HuH-7.5 (cell line): Measurements from ENCODE around the gene MYO1B.
A peak's percentile ranks its signal among the peaks of the same experiment; 100 is the strongest.

Source experiments
- DNase-seq: peaks from one replicate; pipeline ENCODE4 v3.0.0; 2011; ENCODE audit warnings: low spot score

Gene MYO1B

DNA sequence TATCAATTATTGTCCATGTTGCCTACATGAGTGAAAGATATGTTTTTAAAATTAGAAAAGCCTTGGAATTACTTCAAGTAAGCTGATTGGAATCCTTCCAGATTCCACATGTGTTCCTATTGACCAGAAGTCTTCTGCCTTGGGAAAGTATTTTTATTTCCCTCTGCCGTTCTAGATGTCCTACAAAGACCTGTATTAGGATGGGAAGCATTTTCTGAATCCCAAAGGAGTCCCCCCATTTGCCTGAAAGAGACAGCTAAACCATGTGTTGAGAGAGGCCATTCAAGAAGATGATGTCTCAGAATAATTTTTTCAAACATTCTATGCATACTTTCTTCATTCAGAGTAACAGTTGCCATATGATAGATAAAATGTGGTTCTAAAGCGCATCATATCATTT is 19.0 kb upstream of the MYO1B start:
- DNase-seq, result no peak

DNA sequence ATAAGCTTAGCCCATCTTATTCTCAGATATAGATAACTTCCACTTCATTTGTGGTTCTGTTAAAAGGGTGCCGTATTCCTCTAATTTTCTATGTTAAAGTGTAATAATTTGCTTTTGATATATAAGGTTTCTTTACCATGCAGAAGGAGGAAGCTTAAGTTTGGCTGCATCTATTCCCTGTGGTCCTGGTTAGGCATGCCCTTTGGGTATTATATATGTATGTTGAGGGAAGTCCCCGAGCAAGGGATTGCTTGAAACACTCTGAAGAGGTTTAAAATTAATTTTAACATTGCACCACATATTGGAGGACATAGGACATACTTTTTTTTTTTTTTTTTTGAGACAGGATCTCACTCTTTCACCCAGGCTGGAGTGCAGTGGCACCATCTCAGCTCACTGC is 16.9 kb upstream of the MYO1B start:
- DNase-seq, result no peak

DNA sequence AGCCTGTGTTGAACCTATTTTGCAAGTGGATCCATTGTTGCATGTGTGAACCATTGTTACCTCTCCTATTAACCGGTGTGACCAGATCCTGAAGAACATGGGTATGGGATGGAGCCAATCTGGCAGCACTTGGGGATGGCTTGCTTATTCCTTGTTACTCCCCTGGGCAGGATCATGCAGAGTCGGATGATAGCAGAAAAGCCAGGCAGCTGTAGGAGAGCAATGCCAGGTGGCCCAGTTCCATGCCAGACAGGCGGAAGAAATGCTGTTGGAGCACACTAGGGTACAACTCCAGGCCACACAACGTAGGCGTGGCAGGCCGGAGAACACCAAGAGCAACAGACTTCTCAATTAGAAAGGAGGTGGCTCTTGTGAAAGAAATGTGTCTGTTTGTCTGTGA is 16.3 kb upstream of the MYO1B start:
- no peak for DNase-seq

DNA sequence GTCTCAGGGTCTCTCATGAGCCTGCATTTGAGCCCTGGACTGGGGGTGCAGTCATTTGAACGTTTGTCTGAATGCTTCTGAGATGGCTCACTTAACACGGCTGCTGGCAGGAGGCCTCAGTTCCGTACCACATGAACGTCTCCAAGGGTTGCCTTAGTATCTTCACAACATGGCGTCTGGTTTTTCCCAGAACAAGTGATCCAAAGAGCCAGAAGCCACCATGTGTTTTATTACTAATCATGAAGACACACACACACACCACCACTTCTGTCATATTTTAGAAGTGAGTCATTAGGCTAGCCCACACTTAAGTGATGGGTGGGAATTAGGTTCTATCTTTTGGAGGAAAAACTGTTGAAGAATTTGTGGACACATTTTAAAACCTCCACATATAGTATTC is 15.0 kb upstream of the MYO1B start:
- no peak for DNase-seq

DNA sequence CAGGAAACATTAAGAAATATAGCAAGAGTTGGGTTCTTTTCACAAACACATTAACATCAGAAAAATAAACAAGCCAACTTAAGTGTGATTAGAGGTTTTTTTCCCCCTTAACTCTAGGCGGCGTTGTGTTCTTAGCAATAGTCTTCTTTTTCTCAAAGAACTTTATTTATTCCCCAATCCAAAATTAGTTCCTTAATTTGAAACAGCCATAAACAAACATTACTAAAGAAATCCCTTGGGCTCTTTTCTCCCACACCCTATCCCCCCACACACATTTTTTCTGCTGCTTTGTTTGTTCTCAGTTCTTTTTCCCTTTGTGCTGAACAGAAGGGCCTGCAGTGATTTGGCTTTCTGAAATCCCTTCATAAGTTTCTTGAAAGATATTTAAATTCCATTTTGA is 13.2 kb upstream of the MYO1B start:
- no peak for DNase-seq

DNA sequence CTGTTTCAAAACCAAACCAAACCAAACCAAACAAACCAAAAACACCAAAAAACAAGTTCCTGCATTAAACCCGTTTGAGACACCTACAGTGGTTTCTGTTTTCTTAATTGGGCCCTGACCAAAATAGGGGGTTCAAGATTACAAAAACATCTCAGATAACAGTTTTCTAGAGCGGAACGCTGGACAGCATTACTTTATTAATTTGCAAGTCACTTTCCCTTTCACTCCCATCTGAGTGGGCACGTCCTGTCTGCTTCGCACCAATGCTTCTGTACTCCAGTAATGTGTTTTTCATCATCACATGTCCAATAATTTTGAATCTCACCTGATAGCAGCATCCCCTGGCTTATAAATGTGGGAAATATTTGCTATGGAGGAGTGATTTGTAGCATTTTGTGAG is 11.7 kb upstream of the MYO1B start:
- DNase-seq, result no peak

DNA sequence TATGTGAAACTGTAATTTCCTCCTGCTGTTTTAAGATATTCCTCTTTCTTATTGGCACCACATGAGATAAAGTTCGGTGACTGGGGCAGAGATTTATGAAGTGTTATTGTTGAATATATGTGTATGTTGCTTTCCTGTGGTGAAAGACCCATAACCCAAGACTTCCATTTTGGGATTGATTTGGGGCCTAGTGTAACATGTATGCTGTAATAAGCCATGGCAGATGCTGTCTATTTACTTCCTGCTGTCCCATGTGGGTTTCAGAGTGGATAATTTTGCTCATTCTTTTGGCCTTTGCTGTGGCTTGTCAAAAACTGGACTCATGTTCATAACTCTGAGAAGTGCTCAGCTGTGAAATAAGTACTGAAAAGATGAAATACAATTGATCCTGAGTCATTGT is 10.8 kb upstream of the MYO1B start:
- DNase-seq, result no peak

DNA sequence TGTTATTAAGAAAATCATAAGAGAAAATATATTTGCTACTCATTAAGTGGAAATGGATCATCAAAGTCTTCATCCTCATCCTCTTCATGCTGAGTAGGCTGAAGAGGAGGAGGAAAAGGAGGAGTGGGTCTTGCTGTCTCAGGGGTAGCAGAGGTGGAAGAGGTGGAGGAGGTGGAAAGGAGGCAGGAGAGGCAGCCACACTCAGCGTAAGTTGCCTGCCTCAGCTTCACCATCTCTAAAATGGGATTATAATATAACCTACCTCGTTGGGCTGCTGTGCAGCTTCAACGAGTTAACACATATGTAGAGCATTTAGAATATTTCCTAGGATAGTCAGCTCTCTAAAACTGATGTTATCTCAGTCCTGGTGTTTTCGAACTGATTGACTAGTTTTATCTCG is 4.3 kb upstream of the MYO1B start:
- DNase-seq, result no peak

DNA sequence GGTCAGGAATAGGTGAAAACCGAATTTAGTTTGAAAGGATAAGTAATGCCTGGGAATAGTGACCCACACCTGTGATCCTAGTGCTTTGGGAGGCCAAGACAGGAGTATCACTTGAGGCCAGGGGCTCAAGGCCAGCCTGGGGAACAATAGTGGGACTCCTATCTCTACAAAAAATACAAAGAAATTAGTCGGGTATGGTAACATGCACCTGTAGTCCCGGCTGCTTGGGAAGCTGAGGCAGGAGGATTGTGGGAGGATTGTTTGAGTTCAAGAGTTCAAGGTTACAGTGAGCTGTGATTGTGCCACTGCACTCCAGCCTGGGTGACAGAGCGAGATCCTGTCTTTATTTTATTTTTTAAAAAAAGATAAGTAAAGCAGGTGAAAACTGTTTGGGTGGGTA is 3.8 kb upstream of the MYO1B start:
- no peak for DNase-seq

DNA sequence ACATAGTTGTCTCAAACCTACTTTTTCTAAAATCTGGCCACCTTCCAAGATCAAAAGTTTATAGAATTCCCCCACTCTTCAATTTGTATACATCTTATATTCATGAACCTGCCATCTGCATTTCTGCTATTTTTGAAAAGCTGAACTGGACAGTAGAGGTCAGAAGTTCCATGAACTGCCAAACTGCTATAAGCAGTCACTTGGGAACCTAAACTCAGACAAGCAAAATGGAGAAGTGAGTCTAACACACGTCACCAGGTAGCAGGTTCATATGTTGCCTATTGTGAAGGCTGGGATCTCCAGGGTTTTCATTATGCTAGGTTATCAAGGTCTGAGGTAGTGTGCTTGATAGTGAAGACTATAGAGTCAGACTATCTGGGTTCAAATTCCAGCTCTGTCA is 2.0 kb upstream of the MYO1B start:
- DNase-seq, result no peak

DNA sequence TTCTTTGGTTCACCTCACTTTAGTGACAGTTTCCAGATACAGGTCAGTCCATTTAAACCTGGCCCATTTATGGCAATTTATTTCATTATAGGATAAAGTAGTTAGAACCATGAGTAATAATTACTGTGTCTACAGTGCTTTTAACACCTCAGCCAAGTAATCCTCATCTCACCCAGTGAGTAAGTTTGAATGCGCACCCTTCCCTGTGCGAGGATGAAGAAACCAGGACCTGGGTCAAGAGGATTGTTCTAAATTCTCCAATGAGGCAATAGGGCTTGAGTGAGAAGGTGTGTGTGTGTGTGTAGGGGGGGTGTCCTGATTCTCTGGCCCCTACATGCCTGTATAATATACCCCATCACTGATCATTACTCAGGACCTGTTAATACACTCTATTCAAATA is 854 bp upstream of the MYO1B start:
- DNase-seq, result no peak

DNA sequence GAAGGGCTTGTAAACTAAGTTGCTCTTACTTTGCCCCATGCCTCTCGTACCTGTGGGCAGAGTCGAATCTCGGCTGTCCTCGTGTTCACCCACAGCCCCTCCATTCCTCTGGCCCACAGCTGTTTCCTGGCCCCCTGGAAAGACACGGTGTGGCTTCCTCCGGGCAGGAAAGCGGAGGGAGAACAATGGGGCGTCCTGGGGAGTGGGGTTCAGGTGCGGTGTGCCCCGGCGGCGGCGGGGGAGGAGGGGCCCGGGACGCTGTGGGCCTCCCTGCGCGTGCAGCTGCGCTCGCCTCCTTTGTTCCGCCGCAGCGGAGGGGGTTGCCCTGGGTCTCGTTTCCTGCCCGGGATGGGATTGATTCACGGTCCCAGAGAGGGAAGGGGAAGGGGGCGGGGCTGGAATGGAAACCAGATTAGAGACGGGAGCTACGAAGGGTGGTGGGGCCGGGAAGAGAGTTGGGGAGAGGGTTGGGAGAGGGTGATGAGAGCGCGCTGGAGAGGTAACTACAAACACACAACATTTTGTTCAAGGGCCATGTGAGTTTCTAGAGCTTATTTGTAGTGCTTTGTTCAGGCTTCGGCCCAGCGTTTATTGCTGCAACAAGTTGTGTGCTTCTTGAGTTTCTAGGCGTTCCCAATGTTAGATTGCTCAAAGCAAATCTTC is 796 bp downstream of the MYO1B start:
- peak; percentile 44 for DNase-seq

DNA sequence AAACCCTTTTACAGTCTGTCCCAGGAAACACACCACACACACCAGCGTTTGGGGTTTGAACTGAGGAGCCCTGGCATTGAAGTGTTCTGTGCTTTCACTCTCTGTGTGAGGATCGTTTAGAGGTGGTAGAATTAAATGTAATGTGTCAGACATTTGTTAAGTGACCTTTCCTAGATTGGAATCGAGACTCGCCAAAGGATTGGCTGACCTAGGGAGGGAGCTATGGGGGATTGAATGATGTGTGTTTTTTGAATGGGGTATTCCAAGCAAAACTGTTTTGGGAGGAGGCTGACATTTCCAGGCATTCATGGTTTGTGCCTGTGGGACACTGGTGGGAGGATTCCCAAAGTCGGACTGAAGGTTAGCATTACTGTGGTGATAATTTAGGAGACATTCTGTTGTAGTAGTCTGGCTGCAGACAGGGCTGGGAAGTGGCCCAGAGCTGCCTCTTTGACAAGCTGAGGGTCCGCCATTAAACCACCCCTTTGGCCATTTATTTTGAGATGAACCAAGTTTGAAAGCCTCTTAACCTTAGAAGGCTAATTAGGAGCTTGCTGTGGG is 1.7 kb downstream of the MYO1B start:
- DNase-seq, result no peak

DNA sequence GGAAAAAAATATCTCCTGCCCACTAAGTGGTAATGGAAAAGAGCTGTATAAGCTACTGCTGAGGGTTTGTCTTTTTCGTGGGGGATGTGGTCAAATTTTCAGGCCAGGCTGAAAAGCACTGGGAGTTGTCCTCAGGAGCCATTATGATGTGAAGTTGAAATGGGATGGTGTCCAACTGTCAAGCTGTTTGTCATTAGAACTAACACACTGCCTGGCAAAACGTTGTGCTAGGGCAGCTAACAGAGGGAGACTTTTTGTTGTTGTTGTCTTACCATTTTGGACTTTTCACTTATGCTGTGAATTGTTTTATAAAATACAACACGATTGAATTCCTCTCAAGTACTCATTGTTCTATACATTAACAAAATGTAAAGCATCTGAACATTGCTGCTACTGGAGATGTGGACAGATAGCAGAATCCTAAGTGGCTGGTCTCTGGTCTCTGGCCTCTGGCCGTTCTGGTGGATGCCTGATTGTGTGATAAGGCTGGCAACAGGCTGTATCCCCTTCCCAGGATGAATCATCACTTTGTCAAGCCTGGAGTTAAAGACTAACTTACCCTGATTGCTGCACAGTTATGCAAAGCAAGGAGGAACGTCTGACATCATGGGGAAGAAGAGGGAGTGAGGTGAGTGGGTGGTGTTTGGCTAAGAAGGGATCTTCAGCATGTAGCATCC is 2.3 kb downstream of the MYO1B start:
- peak; percentile 70 for DNase-seq

DNA sequence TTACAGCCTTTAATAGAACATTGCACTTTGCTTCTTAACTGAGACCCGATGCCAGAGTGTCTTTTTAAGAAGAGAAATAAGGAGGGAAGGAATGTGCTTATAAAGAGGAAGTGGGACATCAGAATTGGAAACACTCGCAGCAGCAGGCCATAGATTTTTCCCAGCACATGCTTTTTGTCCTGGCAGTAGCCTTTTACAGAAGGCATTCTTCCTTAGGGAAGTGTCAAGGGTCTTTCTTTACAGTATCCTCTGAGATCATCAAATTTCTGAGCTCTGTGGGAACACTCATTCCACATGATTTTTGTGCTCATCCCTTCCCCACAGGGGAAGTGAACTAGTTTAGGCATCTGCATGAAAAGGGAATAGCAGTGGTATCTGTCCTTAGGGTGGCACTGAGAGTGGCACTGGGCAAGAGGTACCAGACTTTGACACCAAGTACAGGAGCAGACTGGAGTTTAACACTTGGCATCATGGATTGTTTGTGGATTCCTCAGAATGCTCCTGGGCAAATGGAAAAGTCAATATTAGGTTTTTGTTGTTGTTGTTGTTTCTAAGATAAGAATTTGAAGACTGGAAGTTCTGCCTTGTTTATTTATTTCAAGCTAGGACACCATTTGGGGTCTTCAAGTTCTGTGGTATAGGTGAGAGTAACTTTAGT is 4.1 kb downstream of the MYO1B start:
- no peak for DNase-seq

DNA sequence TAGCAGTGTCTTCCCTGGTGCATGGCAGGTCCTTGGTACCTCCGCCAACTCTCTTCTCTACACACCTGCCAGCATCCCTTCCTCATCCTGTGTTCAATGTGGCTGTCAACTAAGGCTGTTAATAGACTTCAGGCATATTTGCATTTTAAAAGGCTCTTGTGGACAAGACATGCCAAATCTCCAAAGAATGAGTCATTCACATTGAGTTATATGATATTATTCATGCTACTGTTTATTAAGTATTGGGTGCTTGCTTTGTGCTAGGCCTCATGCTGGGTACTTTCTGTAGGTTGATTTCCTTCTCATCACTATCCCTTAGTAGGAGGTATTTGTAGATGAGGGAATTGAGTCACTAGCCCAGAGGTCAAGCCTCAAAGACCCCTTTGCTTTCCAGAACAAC is 5.2 kb downstream of the MYO1B start:
- DNase-seq, result no peak

DNA sequence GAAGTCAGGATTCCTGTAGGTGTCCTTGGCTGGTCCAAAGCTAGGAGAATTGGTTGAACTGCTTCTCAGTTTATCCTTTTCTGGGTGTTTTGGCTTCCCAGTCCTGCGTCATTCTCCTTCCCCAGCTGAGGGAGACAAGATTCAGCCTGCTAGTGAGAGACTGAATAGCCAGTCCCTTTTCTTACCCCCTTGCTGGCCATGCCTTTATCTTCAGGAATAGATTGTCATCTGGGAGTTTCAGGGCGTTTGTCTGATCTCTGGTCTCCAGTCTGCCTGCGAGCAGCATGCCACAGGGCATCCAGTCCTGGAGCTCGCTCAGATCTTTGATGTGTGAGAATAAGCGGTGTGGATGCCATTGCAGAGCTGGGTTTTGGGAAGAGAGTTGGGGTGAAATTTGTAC is 5.8 kb downstream of the MYO1B start:
- DNase-seq, result no peak

DNA sequence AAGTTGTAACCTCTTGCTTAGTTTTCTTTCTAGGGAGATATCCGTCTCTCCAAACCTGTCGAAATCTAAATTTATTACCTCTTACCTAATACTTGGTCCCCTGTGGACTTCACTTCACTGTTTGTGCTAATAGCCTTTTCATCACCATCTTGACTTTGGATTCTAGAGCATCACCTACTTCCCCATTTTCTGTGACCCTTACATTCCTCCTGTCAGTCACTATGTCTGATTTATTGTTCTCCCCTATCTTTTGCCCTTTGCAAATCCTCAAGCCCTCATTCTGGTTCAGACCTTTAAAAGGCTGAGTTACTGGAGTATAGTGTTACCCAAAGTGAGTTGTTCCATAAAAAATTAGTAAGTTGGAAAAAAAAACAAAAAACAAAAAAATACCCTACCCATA is 7.5 kb downstream of the MYO1B start:
- no peak for DNase-seq

DNA sequence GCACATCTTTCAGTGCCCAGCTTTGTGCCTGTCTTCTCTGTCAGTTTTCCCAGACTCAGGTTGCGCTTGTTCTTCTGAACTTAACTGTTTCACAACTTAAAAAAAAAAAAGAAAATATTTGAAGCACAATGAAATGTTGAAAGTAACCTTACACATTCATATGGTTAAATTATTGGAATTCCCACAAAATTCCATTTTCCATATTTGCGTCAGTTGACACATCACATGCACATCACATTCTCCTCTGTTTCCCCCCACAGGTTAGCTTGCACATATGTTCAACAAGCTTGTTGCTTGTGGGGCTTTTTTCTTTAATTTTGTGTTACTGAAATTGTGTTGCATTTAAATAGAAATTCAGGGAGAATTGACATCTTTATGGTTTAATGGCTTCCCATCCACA is 8.3 kb downstream of the MYO1B start:
- no peak for DNase-seq

DNA sequence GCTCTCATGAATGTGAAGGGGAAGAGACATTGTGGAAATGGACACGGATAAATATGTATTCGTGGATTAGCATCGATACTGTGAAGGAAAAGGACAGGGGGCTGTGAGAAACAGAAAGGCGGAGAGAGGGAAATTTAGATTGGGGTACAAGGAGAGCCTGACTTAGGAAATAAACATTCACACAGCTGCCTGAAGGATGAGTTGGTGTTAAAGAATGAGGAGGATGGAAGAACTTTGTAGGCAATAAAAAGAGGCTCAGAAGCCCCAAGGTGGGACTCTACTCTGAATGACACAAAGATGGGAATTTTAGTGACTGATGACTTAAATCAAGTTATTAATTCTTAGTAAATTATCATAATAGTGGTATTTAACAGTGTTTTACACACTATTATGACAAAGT is 10.1 kb downstream of the MYO1B start:
- no peak for DNase-seq

DNA sequence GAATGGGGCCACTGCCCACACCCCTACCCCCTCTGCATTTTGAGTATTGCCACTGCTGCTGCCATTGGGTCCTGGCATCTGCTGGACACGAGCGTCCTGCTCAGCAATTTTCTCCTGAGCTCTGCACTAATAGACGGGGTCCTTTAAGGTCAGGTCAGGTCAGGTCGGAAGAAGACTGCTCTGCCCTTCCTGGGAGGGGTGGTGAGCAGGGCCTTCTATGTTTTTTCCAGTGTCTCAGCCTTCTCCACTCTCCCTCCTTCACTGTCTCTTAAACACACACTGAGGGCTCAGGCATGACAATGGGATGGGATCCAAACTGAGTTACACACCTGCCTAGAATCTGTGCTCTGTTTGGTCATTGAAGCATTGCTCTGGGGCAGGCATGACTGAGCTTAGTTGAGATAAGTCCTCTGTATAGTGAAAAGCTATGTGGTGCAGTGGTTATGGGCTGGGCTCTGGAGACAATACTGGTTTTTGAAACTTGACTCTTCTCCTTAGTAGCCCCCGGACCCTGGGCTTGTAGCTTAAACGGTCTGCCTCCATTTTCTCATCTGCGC is 10.6 kb downstream of the MYO1B start:
- no peak for DNase-seq

DNA sequence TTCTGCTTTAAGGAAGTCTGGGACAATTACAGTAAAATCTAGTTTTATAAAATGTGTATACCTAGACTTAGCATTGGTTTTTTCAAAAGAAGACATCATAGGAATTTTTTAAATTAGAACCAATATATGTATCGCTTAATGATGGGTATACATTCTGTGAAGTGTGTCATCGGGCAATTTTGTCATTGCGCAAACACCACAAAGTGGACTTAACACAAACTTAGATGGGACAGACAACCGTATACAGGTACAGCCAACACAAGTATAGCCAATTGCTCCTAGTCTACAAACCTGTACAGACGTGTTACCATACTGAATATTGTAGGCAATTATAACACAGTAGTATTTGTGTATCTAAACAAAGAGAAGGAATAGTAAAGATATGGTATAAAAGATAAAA is 12.7 kb downstream of the MYO1B start:
- DNase-seq, result no peak

DNA sequence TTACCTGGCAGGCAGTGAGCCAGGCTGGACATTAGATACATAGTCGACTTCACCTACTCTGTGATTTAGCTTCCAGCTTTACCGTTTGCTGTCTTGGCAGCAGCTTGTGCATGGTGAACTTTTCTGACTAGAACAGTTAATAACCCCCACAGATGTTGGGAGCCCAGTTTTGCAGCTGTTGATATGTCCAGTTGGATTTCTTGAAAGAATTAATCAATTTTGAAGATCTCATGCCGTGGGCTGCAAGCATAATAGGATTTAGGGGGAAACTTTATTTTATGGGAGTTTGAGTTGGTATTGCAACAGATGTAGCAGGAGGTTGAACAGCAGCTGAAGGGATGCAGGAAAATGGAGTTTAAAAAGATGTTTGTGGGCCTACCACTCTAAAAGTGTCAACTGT is 13.8 kb downstream of the MYO1B start:
- no peak for DNase-seq
